B cell (primary cell): ENCODE results near the gene USB1. TPM values are rescaled to one million over a fixed set of nuclear protein-coding genes. Genes with fewer than 3 reads are reported as not detected.
A peak's percentile ranks its signal among the peaks of the same experiment; 100 is the strongest.

ENCODE experiments used
- ATAC-seq: fragments of 200-7000 bp; cut with Tn5 transposase; one replicate; pipeline ENCODE4 v1.10.0; 2021; ENCODE audit warnings: low read depth, mild to moderate bottlenecking, moderate number of reproducible peaks, moderate library complexity
- CTCF ChIA-PET: fragments of 350-600 bp; sonication (Branson Sonifier 250); formaldehyde crosslinking; loops from one replicate; lab custom pipeline; 2021; ENCODE audit warnings: antibody characterized with exemption, inconsistent platforms; lab: Charles Lee
- POLR2A ChIA-PET: fragments of 350-600 bp; sonication (Branson Sonifier 250); formaldehyde crosslinking; loops from one replicate; lab custom pipeline; 2021; ENCODE audit warnings: antibody characterized with exemption; lab: Charles Lee
- DNase-seq: peaks from one replicate; pipeline ENCODE4 v3.0.0; 2013
- H2AFZ ChIP-seq: 2 replicates; pipeline ENCODE4 v1.6.1; 2012; ENCODE audit warnings: mild to moderate bottlenecking, low read depth, low read length; ENCODE audit not compliant: insufficient read depth, poor library complexity, severe bottlenecking
- H3K27ac ChIP-seq, 2 donors: 1 replicate in 1 of 2; 2 replicates in 1 of 2; pipeline ENCODE4 v1.5.1; 2012 to 2013; ENCODE audit warnings: low read length in 2 of 2, mild to moderate bottlenecking in 2 of 2, moderate library complexity in 1 of 2
- H3K27me3 ChIP-seq, 4 experiments: fragments of 200-600 bp in 1 of 4; sonication (generic) in 1 of 4; replicated peaks in 1 of 4; 1 replicate in 2 of 4; 2 replicates in 2 of 4; pipeline versions ENCODE4 v1.6.1 to v1.7.0; 2013 to 2016; ENCODE audit warnings: low read length in 3 of 4, mild to moderate bottlenecking in 2 of 4, mixed read lengths in 1 of 4, moderate library complexity in 1 of 4; ENCODE audit not compliant: insufficient read depth in 4 of 4, control insufficient read depth in 3 of 4; ENCODE audit errors: control extremely low read depth in 1 of 4
- H3K36me3 ChIP-seq, 2 experiments: replicated peaks in 1 of 2; 1 replicate in 1 of 2; 2 replicates in 1 of 2; pipeline versions ENCODE4 v1.6.1 to v1.7.1; 2013; ENCODE audit warnings: low read length in 1 of 2; ENCODE audit not compliant: insufficient read depth in 2 of 2, control insufficient read depth in 1 of 2; ENCODE audit errors: control extremely low read depth in 1 of 2, extremely low read depth in 1 of 2
- H3K4me1 ChIP-seq, 2 donors: fragments of 200-600 bp in 1 of 2; sonication (generic) in 1 of 2; 1 replicate in 1 of 2; 2 replicates in 1 of 2; pipeline versions ENCODE4 v1.5.1 to v1.6.1; 2013 to 2017; ENCODE audit warnings: low read length in 2 of 2; ENCODE audit not compliant: control insufficient read depth in 2 of 2, insufficient read depth in 2 of 2
- H3K4me2 ChIP-seq: replicated peaks from 2 replicates; pipeline ENCODE3; 2012; ENCODE audit warnings: mild to moderate bottlenecking, low read depth, low read length; ENCODE audit not compliant: poor library complexity, severe bottlenecking
- H3K4me3 ChIP-seq, 5 experiments: fragments of 200-600 bp in 1 of 5; sonication (generic) in 1 of 5; 1 replicate in 3 of 5; 2 replicates in 2 of 5; pipeline versions ENCODE4 v1.5.1 to v1.7.0; 2011 to 2016; ENCODE audit warnings: low read length in 4 of 5, mild to moderate bottlenecking in 4 of 5, low read depth in 2 of 5, control low read depth in 1 of 5, moderate library complexity in 1 of 5; ENCODE audit not compliant: insufficient read depth in 1 of 5; ENCODE audit errors: control extremely low read depth in 1 of 5, extremely low read depth in 1 of 5
- H3K79me2 ChIP-seq: fragments of 200-600 bp; sonication (generic); one replicate; pipeline ENCODE4 v1.6.0; 2016; ENCODE audit warnings: low read length; ENCODE audit not compliant: control insufficient read depth, insufficient read depth
- H3K9ac ChIP-seq: fragments of 200-600 bp; sonication (generic); 2 replicates; pipeline ENCODE4 v1.6.1; 2017; ENCODE audit warnings: mild to moderate bottlenecking, low read length, moderate library complexity
- H3K9me3 ChIP-seq, 3 donors: one replicate each; pipeline versions ENCODE4 v1.6.1 to v1.7.1; 2013; ENCODE audit warnings: low read length in 2 of 3; ENCODE audit not compliant: control insufficient read depth in 2 of 3, insufficient read depth in 1 of 3; ENCODE audit errors: control extremely low read depth in 1 of 3
- H4K20me1 ChIP-seq: 2 replicates; pipeline ENCODE4 v1.6.0; 2012; ENCODE audit warnings: mild to moderate bottlenecking, low read length; ENCODE audit not compliant: insufficient read depth, control insufficient read depth, poor library complexity, severe bottlenecking
- H3K27ac Mint-ChIP-seq: one replicate; pipeline ENCODE4 v1.8.0; 2021; ENCODE audit warnings: mixed read lengths
- H3K27me3 Mint-ChIP-seq: one replicate; pipeline ENCODE4 v1.8.0; 2021; ENCODE audit warnings: mixed read lengths
- H3K4me1 Mint-ChIP-seq: one replicate; pipeline ENCODE4 v1.8.0; 2021; ENCODE audit warnings: mixed read lengths
- H3K4me3 Mint-ChIP-seq: one replicate; pipeline ENCODE4 v1.8.0; 2021; ENCODE audit warnings: mixed read lengths
- H3K9me3 Mint-ChIP-seq: one replicate; pipeline ENCODE4 v1.8.0; 2022; ENCODE audit warnings: mixed read lengths; ENCODE audit not compliant: insufficient read depth
- EZH2 ChIP-seq: IDR thresholded peaks from 2 replicates; pipeline ENCODE4 v1.6.1; 2012; ENCODE audit warnings: borderline replicate concordance, low read depth, mild to moderate bottlenecking, moderate library complexity, low read length; ENCODE audit not compliant: insufficient read depth, poor library complexity, severe bottlenecking
- WGBS: methylation state at CpG from one replicate; pipeline ENCODE4 v1.1.5; 2013; ENCODE audit warnings: missing lambda C conversion rate; ENCODE audit not compliant: insufficient coverage; 5-methylcytosine and 5-hydroxymethylcytosine counted together
- intact Hi-C: fragments of 100-400 bp; cut with micrococcal nuclease; formaldehyde crosslinking; loops from one replicate; pipeline ENCODE4 v1.10.0; 2022
- polyA plus RNA-seq: library from polyadenylated mRNA; depleted of rRNA; stranded (reverse); fragments of >200 nt; gene quantifications from 2 replicates; pipeline ENCODE4 v1.2.3, GENCODE V29; 2012
- total RNA-seq, 2 donors: library from RNA; stranded (reverse); fragments of 120-200 nt in 1 of 2; gene quantifications; 1 replicate in 1 of 2; 2 replicates in 1 of 2; pipeline versions ENCODE4 v1.2.3 to v1.2.4, GENCODE V29; 2013 to 2022
- TF ChIP-seq, protein P1 (sequence below): fragments of 200-600 bp; IDR thresholded peaks from one replicate; pipeline ENCODE4 v1.8.0; 2022; ENCODE audit warnings: antibody characterized with exemption, mild to moderate bottlenecking

Gene USB1
- total and polyA plus RNA-seq, 2 donors (not counting 1 experiment from before 2014, with no cell fraction given) = 32.8 to 37.0 TPM

DNA sequence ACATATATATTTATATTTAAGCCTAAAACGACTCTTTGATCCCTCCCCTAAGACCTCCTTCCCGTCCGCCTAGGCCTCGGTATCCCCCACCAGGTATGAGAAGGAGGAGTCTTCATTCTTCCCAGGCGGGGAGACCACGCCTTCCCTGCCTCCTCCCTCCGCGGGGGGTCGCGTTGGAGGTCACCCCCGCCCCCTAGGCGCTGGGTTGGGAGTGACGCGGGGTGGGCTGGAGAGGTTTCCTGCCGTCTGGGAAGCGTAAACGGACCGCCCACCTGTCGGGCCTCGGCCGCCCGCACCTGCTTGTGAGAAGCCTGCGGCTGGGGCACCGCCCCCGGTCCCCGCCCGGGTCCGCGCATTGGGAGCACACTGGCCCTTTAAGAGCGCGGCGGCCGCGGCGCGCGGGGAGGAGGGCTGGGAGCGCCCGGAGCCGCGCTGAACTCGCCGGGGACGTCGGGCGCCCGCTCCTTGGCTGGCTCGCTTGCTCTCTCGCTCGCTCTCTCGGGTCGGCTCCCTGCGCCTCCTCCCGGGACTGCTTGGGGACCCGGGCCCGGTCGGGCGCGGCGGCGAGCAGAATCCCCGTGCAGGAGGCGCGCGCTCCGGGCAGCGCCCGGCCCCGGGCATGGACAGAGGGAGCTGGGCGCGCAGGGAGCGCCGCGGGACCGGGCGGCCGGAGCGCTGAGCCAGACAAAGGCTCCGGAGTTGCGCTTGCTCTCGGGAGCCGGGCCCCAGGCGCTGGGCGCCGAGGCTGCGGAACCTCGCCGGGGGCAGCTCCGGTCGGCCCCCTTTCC, 24.3 kb downstream of the USB1 start, which contains the start of gene MMP15:
Gene MMP15 (plus strand): TSS at position 404 of the 788 bp plus-strand sequence. CDS start 597 bp downstream, outside the sequence.
- DNase-seq (peak; percentile 65), ATAC-seq (peak; percentile 62)
- H3K27me3 ChIP-seq = peaks cover 0 to 44% (median 11%) of the 10 kb centered on the region in 4 experiments
- no peaks in the 10 kb centered on the region for H3K9me3 ChIP-seq
- H2AFZ ChIP-seq = peak within 1 kb of the TSS; percentile 87
- intact Hi-C loops = loop anchor here (10.0 kb wide), 1 partner anchor 459 kb away; no protein-coding TSS in a partner anchor
- peaks cover 21 to 26% of the 10 kb centered on the region in 2 donors for H3K4me1 ChIP-seq
- peak within 1 kb of the TSS; percentile 19 to 72 (median 58) for H3K4me3 ChIP-seq
- H3K4me2 ChIP-seq = peak within 1 kb of the TSS; percentile 98
- TF ChIP-seq, protein P1, sequence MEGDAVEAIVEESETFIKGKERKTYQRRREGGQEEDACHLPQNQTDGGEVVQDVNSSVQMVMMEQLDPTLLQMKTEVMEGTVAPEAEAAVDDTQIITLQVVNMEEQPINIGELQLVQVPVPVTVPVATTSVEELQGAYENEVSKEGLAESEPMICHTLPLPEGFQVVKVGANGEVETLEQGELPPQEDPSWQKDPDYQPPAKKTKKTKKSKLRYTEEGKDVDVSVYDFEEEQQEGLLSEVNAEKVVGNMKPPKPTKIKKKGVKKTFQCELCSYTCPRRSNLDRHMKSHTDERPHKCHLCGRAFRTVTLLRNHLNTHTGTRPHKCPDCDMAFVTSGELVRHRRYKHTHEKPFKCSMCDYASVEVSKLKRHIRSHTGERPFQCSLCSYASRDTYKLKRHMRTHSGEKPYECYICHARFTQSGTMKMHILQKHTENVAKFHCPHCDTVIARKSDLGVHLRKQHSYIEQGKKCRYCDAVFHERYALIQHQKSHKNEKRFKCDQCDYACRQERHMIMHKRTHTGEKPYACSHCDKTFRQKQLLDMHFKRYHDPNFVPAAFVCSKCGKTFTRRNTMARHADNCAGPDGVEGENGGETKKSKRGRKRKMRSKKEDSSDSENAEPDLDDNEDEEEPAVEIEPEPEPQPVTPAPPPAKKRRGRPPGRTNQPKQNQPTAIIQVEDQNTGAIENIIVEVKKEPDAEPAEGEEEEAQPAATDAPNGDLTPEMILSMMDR = no peak
- no peak for TF ChIP-seq EZH2
- Mint-ChIP-seq H3K4me1 (peaks cover 11% of the 10 kb centered on the region), H3K4me3 (peak within 1 kb of the TSS; percentile 94), H3K27me3 (peaks cover 28% of the 10 kb centered on the region), H3K27ac (peak within 1 kb of the TSS; percentile 83), H3K9me3 (no peaks in the 10 kb centered on the region)
- H3K27ac ChIP-seq = no peak within 1 kb of the TSS
- H4K20me1 ChIP-seq = no peaks in the 10 kb centered on the region
- no peaks in the 10 kb centered on the region for H3K36me3 ChIP-seq
- under 1% methylated on average over 86 of the region's 90 CpGs for WGBS
- CTCF ChIA-PET = interaction anchor here (1.4 kb wide), 1 partner anchor 24 kb away, joined by 4 read pairs; the partner anchor contains the start of gene USB1
- peak within 1 kb of the TSS; percentile 70 for H3K9ac ChIP-seq
- no peaks in the 10 kb centered on the region for H3K79me2 ChIP-seq
- POLR2A ChIA-PET = no interaction called here
